Epithelial cell of prostate (primary cell): ENCODE measurements around the gene AK3.

Experiments
- DNase-seq: peaks from one replicate; pipeline ENCODE4 v3.0.0-alpha.2; 2011; ENCODE audit warnings: low read depth, low spot score
- H3K27ac ChIP-seq: fragments of 450-650 bp; 2 replicates; pipeline ENCODE4 v1.5.1; 2017; ENCODE audit warnings: mild to moderate bottlenecking

Gene AK3

GRCh38 chr9:4713849-4714248 lies 27.2 kb downstream of the AK3 start:
- no peak overlapping the region for H3K27ac ChIP-seq
- no peak for DNase-seq

- H3K27ac ChIP-seq, result no peak overlapping the region
- DNase-seq, result no peak
Observed at GRCh38 chr9:4709380-4709779, 31.6 kb downstream of the AK3 start.

GRCh38 chr9:4706971-4707622 lies 33.9 kb downstream of the AK3 start:
- no peak overlapping the region for H3K27ac ChIP-seq
- no peak for DNase-seq

GRCh38 chr9:4706021-4706420 lies 35.0 kb downstream of the AK3 start:
- H3K27ac ChIP-seq, result no peak overlapping the region
- no peak for DNase-seq

GRCh38 chr9:4704129-4704528 lies 36.9 kb downstream of the AK3 start:
- peak overlapping the region; percentile 39 for H3K27ac ChIP-seq
- DNase-seq, result peak; percentile 12

GRCh38 chr9:4701526-4701925 lies 39.5 kb downstream of the AK3 start:
- no peak for DNase-seq

GRCh38 chr9:4700932-4701331 lies 40.1 kb downstream of the AK3 start:
- DNase-seq, result no peak
- no peak overlapping the region for H3K27ac ChIP-seq

More at GRCh38 chr9:4701526-4701925, 39.5 kb downstream of the AK3 start:
- H3K27ac ChIP-seq, result no peak overlapping the region

- no peak for DNase-seq
- H3K27ac ChIP-seq, result no peak overlapping the region
Observed at GRCh38 chr9:4700091-4700490, 40.9 kb downstream of the AK3 start.

- no peak overlapping the region for H3K27ac ChIP-seq
Observed at GRCh38 chr9:4691795-4692194, 49.2 kb downstream of the AK3 start.

GRCh38 chr9:4690144-4690543 lies 50.9 kb downstream of the AK3 start:
- DNase-seq, result no peak
- H3K27ac ChIP-seq, result peak overlapping the region; percentile 38

More at GRCh38 chr9:4691795-4692194, 49.2 kb downstream of the AK3 start:
- DNase-seq, result no peak

- no peak for DNase-seq
- peak overlapping the region; percentile 38 for H3K27ac ChIP-seq
Observed at GRCh38 chr9:4689687-4690104, 51.3 kb downstream of the AK3 start.

- H3K27ac ChIP-seq, result peak overlapping the region; percentile 38
- DNase-seq, result no peak
Observed at GRCh38 chr9:4689021-4689420, 52.0 kb downstream of the AK3 start.

- H3K27ac ChIP-seq, result no peak overlapping the region
- DNase-seq, result no peak
Observed at GRCh38 chr9:4686584-4686983, 54.4 kb downstream of the AK3 start.

- H3K27ac ChIP-seq, result no peak overlapping the region
- DNase-seq, result no peak
Observed at GRCh38 chr9:4686112-4686511, 54.9 kb downstream of the AK3 start.

- DNase-seq, result no peak
- H3K27ac ChIP-seq, result no peak overlapping the region
Observed at GRCh38 chr9:4684820-4685219, 56.2 kb downstream of the AK3 start.

- DNase-seq, result no peak
- H3K27ac ChIP-seq, result peak overlapping the region; percentile 92
Observed at GRCh38 chr9:4680750-4681149, 60.3 kb downstream of the AK3 start.

GRCh38 chr9:4680173-4680525 lies 60.9 kb downstream of the AK3 start:
- peak overlapping the region; percentile 92 for H3K27ac ChIP-seq
- no peak for DNase-seq

GRCh38 chr9:4679268-4680172 lies 61.5 kb downstream of the AK3 start, which contains the start of gene CDC37L1:
TSS of gene CDC37L1 (plus strand) at chr9:4679569. CDS start at chr9:4679768, 199 bp downstream.
- peak; percentile 81 for DNase-seq
- H3K27ac ChIP-seq, result peak within 1 kb of the TSS; percentile 92

- DNase-seq, result no peak
- peak overlapping the region; percentile 92 for H3K27ac ChIP-seq
Observed at GRCh38 chr9:4678679-4679267, 62.2 kb downstream of the AK3 start.

GRCh38 chr9:4677392-4677791 lies 63.6 kb downstream of the AK3 start:
- peak overlapping the region; percentile 92 for H3K27ac ChIP-seq
- no peak for DNase-seq

GRCh38 chr9:4674783-4675182 lies 66.2 kb downstream of the AK3 start:
- H3K27ac ChIP-seq, result peak overlapping the region; percentile 45
- peak; percentile 48 for DNase-seq
